ENCODE data around the gene CAVIN2.

Gene CAVIN2

GRCh38 chr2:191815010-191815409 lies 31.9 kb downstream of the CAVIN2 start:
- Histone ChIP-seq H3K9me2 (replicated peaks; ENCODE audit: insufficient read depth, low read length) (no peaks in the 10 kb centered on the region), H3K4me3 (ENCODE audit: low read length) (no peak overlapping the region), H3K27me3 (replicated peaks; ENCODE audit: insufficient read depth, low read length) (no peaks in the 10 kb centered on the region), H3K27ac (ENCODE audit: low read length) (no peak overlapping the region), H3K36me3 (replicated peaks; ENCODE audit: insufficient read depth, low read length) (no peaks in the 10 kb centered on the region), H3K9me3 (replicated peaks; ENCODE audit: insufficient read depth, low read length) (no peaks in the 10 kb centered on the region), H3K9ac (ENCODE audit: low read length) (no peak overlapping the region), H3K4me1 (ENCODE audit: low read length) (no peaks in the 10 kb centered on the region), H2AFZ (ENCODE audit: low read length) (no peak overlapping the region), H4K20me1 (ENCODE audit: insufficient read depth, low read length) (no peaks in the 10 kb centered on the region), H3K79me2 (ENCODE audit: low read length) (no peaks in the 10 kb centered on the region), H3F3A (ENCODE audit: insufficient read depth, low read length) (no peaks in the 10 kb centered on the region), H3K4me2 (ENCODE audit: low read depth, low read length) (no peak overlapping the region)
- no peak for DNase-seq
- TF ChIP-seq, protein P1, sequence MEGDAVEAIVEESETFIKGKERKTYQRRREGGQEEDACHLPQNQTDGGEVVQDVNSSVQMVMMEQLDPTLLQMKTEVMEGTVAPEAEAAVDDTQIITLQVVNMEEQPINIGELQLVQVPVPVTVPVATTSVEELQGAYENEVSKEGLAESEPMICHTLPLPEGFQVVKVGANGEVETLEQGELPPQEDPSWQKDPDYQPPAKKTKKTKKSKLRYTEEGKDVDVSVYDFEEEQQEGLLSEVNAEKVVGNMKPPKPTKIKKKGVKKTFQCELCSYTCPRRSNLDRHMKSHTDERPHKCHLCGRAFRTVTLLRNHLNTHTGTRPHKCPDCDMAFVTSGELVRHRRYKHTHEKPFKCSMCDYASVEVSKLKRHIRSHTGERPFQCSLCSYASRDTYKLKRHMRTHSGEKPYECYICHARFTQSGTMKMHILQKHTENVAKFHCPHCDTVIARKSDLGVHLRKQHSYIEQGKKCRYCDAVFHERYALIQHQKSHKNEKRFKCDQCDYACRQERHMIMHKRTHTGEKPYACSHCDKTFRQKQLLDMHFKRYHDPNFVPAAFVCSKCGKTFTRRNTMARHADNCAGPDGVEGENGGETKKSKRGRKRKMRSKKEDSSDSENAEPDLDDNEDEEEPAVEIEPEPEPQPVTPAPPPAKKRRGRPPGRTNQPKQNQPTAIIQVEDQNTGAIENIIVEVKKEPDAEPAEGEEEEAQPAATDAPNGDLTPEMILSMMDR (IDR thresholded peaks at IDR 0.05; ENCODE audit: low read length), result no peak
- TF ChIP-seq EZH2 (optimal IDR thresholded peaks at IDR 0.05; ENCODE audit: low read depth, low read length) (no peak), EZH2phosphoT487 (IDR thresholded peaks at IDR 0.05; ENCODE audit: low read length) (no peak)

GRCh38 chr2:191813943-191814342 lies 32.9 kb downstream of the CAVIN2 start:
- DNase-seq, result no peak

DNA sequence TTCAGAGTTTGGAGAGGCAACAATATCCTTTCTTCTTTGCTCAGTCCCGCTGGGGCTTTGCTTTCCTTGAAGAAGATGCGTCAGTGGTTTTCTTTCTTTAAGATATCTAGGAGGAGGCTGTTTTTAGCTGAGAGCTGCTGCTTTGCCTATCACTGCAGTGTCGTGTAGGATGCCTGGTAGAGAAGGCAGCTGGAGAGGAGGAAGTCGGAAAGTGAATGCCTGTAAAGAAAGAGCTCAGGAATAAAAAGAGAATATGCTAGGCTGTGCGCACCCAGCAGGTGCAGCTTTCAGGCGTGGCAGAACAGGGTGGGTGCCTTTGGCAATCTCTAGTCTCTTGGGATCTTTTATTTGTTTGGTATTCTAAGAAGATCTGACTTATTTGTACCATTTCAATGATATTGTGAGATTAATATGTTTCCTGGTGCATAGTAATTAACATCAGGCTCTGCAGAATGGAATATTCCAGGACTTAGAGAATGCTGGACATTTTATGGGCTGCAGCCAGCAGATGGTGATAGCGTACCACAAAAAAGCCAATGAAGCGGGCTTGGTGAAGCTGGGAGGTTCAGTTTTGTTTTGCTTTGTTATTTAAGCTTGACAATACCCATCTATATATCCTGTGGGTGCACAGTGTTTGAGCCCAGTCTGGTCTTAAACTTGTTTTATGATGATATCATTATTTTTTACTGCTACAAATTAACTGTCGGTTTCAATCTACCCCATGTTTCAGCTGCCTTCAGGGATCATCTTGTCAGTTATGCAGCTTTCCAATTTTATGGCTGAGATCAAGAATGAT lies 34.9 kb downstream of the CAVIN2 start:
- no peak overlapping the region for H3K9ac ChIP-seq (ENCODE audit: low read length)
- H3K4me1 ChIP-seq (ENCODE audit: low read length), result no peaks in the 10 kb centered on the region
- no peaks in the 10 kb centered on the region for H3K9me2 ChIP-seq (replicated peaks; ENCODE audit: insufficient read depth, low read length)
- no peak overlapping the region for H3K27ac ChIP-seq (ENCODE audit: low read length)
- H2AFZ ChIP-seq (ENCODE audit: low read length), result peak overlapping the region; percentile 7; the same call in 1 of the 2 replicates
- no peaks in the 10 kb centered on the region for H3K27me3 ChIP-seq (replicated peaks; ENCODE audit: insufficient read depth, low read length)
- no peaks in the 10 kb centered on the region for H3F3A ChIP-seq (ENCODE audit: insufficient read depth, low read length)
- no peaks in the 10 kb centered on the region for H4K20me1 ChIP-seq (ENCODE audit: insufficient read depth, low read length)
- no peaks in the 10 kb centered on the region for H3K36me3 ChIP-seq (replicated peaks; ENCODE audit: insufficient read depth, low read length)
- TF ChIP-seq EZH2phosphoT487 (IDR thresholded peaks at IDR 0.05; ENCODE audit: low read length) (no peak), EZH2 (optimal IDR thresholded peaks at IDR 0.05; ENCODE audit: low read depth, low read length) (no peak)
- TF ChIP-seq, protein P1 (IDR thresholded peaks at IDR 0.05; ENCODE audit: low read length), result peak; percentile 76
- DNase-seq, result peak; percentile 68
- no peaks in the 10 kb centered on the region for H3K9me3 ChIP-seq (replicated peaks; ENCODE audit: insufficient read depth, low read length)
- no peak overlapping the region for H3K4me3 ChIP-seq (ENCODE audit: low read length)
- H3K4me2 ChIP-seq (ENCODE audit: low read depth, low read length), result 0 out of 2 replicates have a peak overlapping the region, but pooled peaks have one; percentile 4
- H3K79me2 ChIP-seq (ENCODE audit: low read length), result no peaks in the 10 kb centered on the region

More at GRCh38 chr2:191813943-191814342, 32.9 kb downstream of the CAVIN2 start:
- Histone ChIP-seq H3K4me1 (ENCODE audit: low read length) (no peaks in the 10 kb centered on the region), H3K9ac (ENCODE audit: low read length) (no peak overlapping the region), H3K4me3 (ENCODE audit: low read length) (no peak overlapping the region), H3K36me3 (replicated peaks; ENCODE audit: insufficient read depth, low read length) (no peaks in the 10 kb centered on the region), H3K9me3 (replicated peaks; ENCODE audit: insufficient read depth, low read length) (no peaks in the 10 kb centered on the region), H2AFZ (ENCODE audit: low read length) (no peak overlapping the region), H3K9me2 (replicated peaks; ENCODE audit: insufficient read depth, low read length) (no peaks in the 10 kb centered on the region), H3K27ac (ENCODE audit: low read length) (no peak overlapping the region), H3F3A (ENCODE audit: insufficient read depth, low read length) (no peaks in the 10 kb centered on the region), H4K20me1 (ENCODE audit: insufficient read depth, low read length) (no peaks in the 10 kb centered on the region), H3K27me3 (replicated peaks; ENCODE audit: insufficient read depth, low read length) (no peaks in the 10 kb centered on the region), H3K79me2 (ENCODE audit: low read length) (no peaks in the 10 kb centered on the region), H3K4me2 (ENCODE audit: low read depth, low read length) (no peak overlapping the region)
- TF ChIP-seq, protein P1 (IDR thresholded peaks at IDR 0.05; ENCODE audit: low read length), result no peak
